Uterus (tissue), 2 donors: ENCODE measurements around the gene FNBP1.

Source experiments
- POLR2A ChIP-seq, 2 donors: fragments of 450-650 bp; IDR thresholded peaks; one replicate each; pipeline ENCODE4 v1.6.1; 2016; ENCODE audit warnings: antibody characterized with exemption in 2 of 2, mild to moderate bottlenecking in 1 of 2, moderate library complexity in 1 of 2
- TF ChIP-seq, protein P1 (sequence below), 4 experiments: fragments of 200-600 bp in 2 of 4; fragments of 450-650 bp in 2 of 4; sonication (generic) in 2 of 4; IDR thresholded peaks; one replicate each; pipeline ENCODE4 v1.5.1; 2016 to 2019; ENCODE audit warnings: antibody characterized with exemption in 4 of 4, mild to moderate bottlenecking in 2 of 4, moderate library complexity in 1 of 4

DNA sequence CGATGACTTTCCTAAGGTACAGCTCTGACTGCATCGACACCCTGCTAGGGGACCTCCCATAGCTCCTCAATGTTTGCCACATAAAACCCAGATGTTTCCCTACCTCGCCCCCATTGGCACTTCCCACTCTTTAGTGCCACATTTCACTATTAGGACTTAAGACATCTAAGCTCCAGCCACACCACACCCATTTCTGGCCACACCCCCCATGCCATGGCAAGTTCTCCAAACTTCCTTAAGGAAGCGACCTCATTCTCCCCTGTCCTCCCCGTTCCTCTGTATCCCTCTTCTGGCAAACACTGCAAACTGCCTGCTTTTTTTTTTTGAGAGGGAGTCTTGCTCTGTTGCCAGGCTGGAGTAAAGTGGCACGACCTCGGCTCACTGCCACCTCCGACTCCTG lies 144.8 kb downstream of the FNBP1 start:
- TF ChIP-seq, protein P1, sequence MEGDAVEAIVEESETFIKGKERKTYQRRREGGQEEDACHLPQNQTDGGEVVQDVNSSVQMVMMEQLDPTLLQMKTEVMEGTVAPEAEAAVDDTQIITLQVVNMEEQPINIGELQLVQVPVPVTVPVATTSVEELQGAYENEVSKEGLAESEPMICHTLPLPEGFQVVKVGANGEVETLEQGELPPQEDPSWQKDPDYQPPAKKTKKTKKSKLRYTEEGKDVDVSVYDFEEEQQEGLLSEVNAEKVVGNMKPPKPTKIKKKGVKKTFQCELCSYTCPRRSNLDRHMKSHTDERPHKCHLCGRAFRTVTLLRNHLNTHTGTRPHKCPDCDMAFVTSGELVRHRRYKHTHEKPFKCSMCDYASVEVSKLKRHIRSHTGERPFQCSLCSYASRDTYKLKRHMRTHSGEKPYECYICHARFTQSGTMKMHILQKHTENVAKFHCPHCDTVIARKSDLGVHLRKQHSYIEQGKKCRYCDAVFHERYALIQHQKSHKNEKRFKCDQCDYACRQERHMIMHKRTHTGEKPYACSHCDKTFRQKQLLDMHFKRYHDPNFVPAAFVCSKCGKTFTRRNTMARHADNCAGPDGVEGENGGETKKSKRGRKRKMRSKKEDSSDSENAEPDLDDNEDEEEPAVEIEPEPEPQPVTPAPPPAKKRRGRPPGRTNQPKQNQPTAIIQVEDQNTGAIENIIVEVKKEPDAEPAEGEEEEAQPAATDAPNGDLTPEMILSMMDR (IDR thresholded peaks at IDR 0.05), result no peak
- TF ChIP-seq POLR2A (IDR thresholded peaks at IDR 0.05), result no peak
